Stimulated activated CD4-positive, alpha-beta T cell treated with anti-CD3 and anti-CD28 coated beads, Interleukin-4, amount 100 ng/mL, for 48 hours (primary cell): ENCODE data around the gene ARHGAP10.

Source experiments
- DNase-seq, 2 donors: peaks; one replicate each; pipeline ENCODE4 v3.0.0-alpha.2; 2020; ENCODE audit warnings: low read depth in 2 of 2

Gene ARHGAP10, protein sequence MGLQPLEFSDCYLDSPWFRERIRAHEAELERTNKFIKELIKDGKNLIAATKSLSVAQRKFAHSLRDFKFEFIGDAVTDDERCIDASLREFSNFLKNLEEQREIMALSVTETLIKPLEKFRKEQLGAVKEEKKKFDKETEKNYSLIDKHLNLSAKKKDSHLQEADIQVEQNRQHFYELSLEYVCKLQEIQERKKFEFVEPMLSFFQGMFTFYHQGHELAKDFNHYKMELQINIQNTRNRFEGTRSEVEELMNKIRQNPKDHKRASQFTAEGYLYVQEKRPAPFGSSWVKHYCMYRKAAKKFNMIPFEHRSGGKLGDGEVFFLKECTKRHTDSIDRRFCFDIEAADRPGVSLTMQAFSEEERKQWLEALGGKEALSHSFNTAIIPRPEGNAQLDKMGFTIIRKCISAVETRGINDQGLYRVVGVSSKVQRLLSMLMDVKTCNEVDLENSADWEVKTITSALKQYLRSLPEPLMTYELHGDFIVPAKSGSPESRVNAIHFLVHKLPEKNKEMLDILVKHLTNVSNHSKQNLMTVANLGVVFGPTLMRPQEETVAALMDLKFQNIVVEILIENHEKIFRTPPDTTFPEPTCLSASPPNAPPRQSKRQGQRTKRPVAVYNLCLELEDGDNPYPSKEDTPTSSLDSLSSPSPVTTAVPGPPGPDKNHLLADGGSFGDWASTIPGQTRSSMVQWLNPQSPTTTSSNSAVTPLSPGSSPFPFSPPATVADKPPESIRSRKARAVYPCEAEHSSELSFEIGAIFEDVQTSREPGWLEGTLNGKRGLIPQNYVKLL

DNA sequence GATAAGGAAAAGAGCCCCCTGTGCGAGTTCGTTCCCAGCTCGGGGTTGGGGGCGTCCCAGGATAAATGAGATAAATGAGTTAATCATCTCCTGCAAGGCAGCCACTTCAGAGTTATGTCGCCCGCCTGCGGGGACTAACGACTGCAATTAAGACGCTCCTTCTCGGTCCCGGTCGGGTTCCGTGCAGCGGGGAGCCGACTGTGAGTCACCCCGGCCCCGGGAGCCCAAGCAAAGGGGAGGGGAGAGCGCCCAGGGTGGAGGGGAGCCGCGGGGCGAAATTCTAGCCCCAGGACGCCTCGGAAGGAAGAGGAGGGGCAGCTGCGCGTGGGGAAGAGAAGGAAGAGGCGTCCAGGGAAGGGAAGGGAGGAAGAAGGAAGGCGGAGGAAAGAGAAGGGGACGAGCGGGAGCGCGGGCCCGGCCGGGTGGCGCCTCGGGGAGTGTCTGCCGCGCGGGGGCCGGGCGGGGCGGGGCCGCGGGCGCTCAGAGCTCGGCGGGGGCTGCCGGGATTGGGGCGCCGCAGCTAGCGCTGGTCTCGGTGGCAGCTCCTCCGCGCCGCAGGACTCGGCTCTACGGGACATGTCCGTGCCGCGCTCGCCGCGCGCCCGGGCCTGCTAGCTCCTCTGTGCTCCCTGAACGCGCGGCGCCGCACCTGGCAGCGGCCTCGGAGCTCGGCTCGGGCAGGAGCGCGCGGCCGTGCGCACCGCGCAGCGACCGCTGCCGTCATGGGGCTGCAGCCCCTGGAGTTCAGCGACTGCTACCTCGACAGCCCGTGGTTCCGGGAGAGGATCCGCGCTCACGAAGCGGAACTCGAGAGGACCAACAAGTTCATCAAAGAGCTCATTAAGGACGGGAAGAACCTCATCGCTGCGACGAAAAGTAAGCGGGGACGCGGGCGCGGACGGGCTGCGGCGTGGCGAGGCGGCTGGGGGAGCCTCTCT lies at the start of gene ARHGAP10:
ARHGAP10 (plus strand) TSS at position 509 of the 938 bp plus-strand sequence; CDS start at position 723, 214 bp downstream.
- DNase-seq: peak; percentile 46 to 56

DNA sequence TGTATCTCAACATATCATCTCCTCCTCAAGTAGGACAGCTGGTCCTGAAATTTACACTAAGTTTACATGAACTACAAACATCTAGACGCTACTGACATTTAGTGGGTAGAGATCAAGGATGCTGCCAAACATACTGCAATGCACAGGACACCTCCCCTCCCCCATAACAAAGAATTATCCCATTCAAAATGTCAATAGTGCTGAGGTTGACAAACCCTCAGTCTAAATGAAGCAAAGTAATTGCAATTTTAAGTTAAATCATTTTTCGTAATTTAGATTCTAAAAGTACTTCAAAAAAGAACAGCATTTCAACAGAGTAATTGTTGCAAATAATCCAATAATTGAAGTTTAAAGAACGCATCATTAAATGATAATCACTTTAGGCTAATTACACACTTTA lies 49.1 kb upstream of the ARHGAP10 start:
- DNase-seq: no peak

DNA sequence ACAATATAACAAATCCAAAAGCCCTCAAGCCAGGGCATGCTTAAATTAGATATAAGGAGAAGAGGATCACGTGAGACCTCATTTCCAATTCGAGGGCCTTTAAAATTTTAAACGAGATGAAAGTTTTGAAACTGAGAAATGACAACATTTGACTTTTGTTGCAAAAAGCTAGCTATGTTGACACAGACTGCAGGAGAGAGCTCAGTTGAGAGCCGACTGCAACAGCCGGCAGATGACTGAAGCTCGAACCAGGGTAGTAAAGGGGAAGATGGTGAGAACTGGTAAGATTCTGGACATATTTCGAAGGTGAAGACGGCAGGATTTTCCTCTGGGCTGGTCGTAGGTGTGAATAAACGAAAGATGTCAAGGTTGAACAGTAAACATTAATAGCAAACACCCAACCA lies 48.7 kb upstream of the ARHGAP10 start:
- DNase-seq: no peak

- peak; percentile 83 to 86 for DNase-seq
Measured at GRCh38 chr4:147683717-147684700, 47.9 kb upstream of the ARHGAP10 start, which contains the start of gene PRMT9. Gene PRMT9, minus strand, starts transcription at chr4:147684163. Its CDS starts 176 bp downstream, at chr4:147683987.

DNA sequence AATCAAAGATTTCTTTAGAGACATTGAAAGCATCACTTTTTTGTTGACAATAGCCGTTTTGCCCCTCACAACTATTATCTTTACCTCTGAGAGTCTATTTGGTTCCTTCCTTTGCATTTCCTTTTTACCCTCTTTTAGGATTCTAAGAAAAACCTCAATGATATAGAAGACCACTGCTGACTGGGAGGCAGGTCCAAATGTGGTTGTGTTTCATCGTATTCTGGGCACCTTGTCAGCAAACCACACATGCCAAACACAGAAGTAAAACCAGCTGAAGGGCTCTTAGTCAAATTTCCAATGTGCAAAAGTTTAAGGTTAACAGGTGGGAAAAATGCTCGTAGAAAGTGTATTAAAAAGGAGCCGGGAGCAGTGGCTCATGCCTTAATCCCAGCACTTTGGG lies 42.8 kb upstream of the ARHGAP10 start:
- DNase-seq: no peak

GRCh38 chr4:147691820-147692219 lies 40.1 kb upstream of the ARHGAP10 start:
- DNase-seq: no peak

- DNase-seq: no peak
Measured at GRCh38 chr4:147693218-147693617, 38.7 kb upstream of the ARHGAP10 start.

DNA sequence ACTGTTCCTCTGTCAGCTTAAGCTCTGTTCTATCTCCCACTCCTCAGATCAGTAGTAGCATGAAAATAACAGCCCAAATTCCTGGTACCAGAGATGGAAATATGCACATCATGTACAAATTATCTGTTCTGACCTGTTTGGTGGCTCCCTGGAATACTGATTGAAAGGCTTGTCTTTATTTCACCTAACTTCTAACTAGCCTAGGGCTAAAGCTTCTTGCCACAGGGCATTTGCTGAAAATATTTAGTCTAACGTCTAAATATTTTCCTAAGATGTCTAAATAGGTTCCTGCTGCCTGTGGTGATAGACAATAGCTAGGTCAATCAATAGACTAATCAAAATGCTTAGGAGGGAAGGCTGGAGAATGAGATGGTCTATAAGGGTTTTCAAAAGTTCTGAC lies 35.0 kb upstream of the ARHGAP10 start:
- DNase-seq: no peak

GRCh38 chr4:147704846-147705245 lies 27.0 kb upstream of the ARHGAP10 start:
- no peak for DNase-seq

DNA sequence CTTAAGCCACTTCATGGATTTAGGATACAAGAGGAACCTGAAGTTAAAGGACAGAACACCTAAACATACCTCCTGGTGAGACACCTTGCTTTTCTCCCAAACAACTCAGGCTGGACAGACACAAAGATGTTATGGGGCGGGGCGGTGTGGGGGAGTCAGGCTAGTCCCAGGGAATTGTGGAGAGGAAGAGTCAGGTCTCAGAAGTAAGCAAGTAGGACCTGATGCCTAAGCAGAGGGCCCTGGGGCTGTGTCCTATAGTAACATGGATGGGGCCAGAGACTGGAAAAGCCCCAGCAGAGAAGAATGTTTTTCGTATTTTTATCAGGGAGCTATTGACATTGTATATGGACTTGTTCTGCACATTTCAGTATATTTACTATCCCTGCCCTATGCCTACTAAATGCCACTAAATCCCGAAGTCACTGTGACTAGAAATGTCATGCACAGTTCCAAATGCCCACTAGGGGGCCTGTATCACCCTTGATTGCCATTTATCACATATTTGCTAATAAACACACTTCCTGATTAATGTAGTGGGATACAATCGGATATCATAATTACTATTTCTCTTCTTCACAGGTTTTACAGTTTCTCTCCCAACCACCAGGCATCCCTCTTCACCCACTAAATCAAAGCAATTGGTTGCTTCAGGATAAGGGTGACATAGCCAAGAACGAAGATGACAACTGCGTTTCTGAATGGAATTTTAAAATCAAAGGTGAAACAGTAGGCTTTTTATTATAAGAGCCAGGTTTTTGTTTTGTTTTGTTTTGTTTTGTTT lies 23.8 kb upstream of the ARHGAP10 start:
- peak in 1 of 2 donors; percentile 25 for DNase-seq

- DNase-seq: no peak
Measured at GRCh38 chr4:147709999-147710398, 21.9 kb upstream of the ARHGAP10 start.

- DNase-seq: no peak
Measured at GRCh38 chr4:147714575-147715401, 17.1 kb upstream of the ARHGAP10 start.

GRCh38 chr4:147717878-147718277 lies 14.0 kb upstream of the ARHGAP10 start:
- DNase-seq: no peak

GRCh38 chr4:147723326-147723725 lies 8.6 kb upstream of the ARHGAP10 start:
- no peak for DNase-seq

GRCh38 chr4:147724468-147725201 lies 7.3 kb upstream of the ARHGAP10 start:
- no peak for DNase-seq

- DNase-seq: no peak
Measured at GRCh38 chr4:147725673-147726072, 6.2 kb upstream of the ARHGAP10 start.

DNA sequence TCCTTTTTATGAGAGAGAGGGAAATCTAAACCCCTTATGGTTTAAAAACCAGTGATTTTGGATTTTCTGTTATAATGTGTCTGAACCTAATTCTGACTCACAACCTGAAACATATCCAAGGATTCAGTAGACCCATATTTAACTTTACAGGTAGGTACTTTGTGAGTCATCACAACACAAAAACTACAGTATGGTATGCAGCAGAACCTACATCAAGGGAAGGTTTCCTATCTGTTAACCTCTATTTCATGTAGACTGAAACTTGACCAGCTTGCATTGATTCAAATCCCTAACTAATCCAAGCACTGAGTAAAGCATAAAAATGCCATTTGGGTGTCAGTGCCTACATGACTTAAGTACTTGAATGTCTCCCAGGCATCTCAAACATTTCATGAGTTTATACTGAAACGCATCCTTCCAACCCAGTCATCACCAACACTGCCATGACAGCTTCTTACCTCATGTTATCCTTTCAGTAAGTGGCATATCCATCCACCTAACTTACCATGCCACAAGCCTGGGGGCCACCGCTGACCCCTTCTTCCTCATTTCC lies 4.3 kb upstream of the ARHGAP10 start:
- DNase-seq: no peak

- DNase-seq: no peak
Measured at GRCh38 chr4:147730333-147730732, 1.6 kb upstream of the ARHGAP10 start.
